Activated CD4-positive, alpha-beta T cell treated with anti-CD3 and anti-CD28 coated beads, Interleukin-10, Interleukin-2, amounts not matched to agents 100 ng/mL and 50 ng/mL, durations not matched to agents 16 hours and 8 hours (primary cell): ENCODE data around the gene LMCD1.

Experiments
- DNase-seq: peaks from one replicate; pipeline ENCODE4 v3.0.0-alpha.2; 2020

Gene LMCD1

DNA sequence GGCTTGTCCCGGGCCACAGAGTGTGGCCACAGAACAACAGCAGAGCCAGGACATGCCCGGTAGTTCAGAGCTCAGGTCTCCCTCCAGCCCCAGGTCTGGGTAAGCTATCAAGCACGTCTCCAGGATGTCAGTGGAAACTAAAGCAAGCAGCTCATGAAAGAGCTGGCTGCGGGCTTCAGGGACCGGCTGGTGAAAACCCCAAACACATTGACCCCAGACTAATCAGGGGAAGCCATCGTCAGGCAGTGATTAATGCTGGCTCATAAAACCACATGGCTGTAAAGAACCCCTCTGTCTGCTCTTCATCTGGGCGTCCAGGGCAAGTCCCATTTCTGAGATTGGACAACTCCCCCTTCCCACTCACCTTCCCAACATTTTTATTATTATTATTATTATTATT is 37.8 kb downstream of the LMCD1 start:
- DNase-seq = no peak

DNA sequence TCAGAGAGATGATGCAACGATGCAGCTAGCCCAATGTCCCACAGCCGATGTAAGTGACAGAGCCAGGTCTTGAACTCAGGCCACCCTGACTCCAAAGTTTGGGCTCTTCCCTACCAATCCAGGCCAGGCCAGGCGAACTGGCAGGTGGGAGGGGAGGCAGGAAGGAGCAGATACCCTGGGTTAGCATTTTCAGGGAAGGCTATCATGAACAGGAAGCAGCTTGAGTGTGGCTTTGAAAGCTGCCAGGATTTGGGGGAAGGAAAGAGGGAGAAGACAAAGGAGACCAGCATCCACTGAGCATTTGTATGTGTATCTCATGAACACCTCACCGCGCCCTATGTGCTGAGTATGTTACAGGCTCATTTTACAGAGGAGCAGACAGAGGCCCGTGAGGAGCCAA is 38.8 kb downstream of the LMCD1 start:
- DNase-seq = no peak

DNA sequence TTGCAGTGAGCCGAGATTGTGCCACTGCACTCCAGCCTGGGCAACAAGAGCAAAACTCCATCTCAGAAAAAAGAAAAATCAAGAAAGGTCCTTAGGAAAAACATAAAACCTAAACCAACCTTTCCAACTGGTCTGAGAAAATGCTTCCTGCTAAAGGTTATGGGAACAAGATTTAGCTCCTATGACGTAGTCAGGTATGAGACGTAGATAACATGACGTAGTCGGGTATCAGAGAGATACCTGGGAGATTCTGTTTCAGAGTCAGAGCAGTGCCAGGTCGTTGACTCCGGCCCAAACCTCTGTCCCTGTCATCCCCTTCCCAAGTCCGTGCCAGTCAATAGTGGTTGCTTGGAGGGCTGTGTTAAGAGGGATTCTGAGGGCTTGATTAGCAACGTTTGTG is 39.9 kb downstream of the LMCD1 start:
- no peak for DNase-seq

DNA sequence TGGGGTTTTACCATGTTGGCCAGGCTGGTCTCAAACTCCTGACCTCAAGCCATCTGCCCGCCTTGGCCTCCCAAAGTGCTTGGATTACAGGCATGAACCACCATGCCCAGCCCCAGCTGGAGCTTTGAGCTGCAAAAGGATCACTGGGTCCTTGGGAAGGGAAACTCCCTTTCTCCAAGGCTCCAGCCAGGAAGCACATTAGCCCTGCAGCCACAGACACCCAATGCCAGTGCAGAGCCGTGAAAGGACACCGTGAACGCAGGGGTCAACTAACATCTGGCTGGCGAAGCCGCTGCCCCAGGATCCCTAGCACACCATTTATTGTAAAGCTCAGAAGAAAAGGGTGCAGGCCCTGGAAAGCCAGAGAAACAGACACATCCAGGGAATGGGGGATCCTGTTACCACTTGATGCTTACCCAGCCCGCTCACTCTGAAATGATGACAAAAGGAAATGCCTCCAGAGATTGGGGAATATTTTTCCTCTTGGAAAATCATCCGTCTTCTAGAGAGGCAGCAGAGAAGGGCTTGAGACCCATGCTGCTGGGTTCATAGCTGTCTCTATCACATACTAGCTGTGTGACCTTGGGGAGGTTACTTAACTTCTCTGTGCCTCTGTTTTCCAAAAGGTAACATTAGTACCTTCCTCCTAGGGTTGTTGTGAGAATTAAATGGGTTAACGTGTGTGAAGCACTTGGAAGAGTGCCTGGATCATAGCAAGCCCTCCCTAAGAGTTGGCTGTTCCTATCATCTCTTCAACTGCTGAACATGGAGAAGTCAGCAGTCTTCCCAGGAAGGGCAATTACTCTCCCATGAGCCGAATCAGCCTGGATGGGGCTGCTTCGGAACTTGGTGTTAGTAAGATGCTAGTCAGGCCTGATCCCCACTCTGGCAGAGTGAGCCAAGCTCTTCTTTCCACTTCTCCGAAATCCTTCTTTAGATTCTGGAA is 40.8 kb downstream of the LMCD1 start:
- DNase-seq = no peak

GRCh38 chr3:8546609-8547008 is 45.0 kb downstream of the LMCD1 start:
- no peak for DNase-seq

DNA sequence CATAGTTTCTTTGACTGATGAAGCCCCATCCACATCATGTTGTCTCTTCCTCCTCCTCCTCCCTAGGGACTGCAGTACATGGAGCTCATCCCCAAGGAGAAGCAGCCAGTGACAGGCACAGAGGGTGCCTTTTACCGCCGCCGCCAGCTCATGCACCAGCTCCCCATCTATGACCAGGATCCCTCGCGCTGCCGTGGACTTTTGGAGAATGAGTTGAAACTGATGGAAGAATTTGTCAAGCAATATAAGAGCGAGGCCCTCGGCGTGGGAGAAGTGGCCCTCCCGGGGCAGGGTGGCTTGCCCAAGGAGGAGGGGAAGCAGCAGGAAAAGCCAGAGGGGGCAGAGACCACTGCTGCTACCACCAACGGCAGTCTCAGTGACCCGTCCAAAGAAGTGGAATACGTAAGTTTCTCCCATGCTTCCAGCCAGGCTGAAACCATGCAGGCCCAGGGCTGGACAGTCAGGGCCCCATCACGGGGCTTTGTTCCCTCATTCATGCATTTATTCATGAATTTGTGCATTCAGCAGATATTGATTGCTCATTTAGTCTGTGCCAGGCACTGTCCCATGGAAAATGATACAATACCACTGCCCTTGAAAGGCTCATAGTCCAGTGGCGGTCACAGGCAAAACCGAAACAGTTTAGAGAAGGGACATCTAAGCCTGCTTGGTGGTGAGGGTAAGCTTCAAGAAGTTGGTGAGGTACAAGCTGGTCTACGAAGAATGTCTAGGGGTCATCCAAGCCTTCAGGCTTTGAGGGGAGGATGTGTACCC is 47.1 kb downstream of the LMCD1 start:
- no peak for DNase-seq

DNA sequence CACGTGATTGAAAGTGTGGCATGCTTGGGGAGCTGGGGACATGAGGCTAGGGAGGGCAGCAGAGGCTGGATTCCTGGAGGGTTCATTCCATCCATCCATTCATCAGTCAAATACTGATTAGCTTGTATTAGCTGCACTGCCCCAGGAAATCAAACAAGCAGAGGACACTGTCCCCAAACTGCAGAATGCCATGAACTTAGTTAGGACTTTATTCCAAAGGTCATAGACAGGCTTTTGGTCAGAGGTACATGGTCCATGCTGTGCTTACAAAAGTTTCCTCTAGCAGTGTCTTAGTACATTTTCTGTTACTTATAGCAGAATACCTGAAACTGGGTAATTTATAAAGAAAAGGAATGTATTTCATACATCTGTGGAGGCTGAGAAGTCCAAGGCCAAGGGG is 47.7 kb downstream of the LMCD1 start:
- no peak for DNase-seq

DNA sequence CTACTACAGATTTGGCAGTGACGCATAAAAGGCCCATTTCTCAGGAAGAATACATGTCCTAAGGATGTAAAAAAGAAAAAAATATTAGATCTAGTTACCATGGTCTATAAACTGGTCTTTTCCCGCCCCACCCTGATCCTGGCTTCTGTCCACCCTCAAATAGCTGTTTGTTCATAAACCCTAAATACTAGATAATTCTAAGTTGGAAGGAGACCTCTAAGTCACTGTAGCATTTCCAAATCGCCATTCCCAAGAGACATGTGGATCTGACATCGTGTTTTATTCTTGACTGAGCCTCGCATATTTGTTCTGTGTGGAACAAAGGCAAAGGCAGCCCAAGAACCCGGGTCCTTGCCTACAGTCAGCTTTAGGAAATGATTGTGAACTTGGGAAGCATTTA is 49.0 kb downstream of the LMCD1 start:
- DNase-seq = no peak

- no peak for DNase-seq
These were observed 50.7 kb downstream of the LMCD1 start for GRCh38 chr3:8552223-8552762.

DNA sequence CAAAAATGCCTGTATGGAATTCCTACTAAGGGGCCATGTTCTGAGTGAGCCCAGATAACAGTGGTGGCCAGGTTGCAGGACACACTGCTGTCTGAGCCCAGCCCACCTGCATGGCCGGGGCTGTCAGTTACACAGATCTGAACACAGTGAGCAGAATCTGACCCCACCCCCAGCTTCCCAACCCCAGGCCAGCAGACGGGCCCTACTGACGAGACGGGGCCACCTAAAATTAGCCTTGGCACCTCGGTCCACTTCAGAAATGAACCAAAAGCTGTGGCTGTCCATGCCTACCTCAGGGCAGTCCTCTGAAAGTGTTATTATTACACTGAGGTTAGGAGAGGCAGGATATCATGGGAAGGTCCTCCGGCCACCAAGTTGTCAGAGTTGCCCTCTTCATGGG is 51.8 kb downstream of the LMCD1 start:
- no peak for DNase-seq

DNA sequence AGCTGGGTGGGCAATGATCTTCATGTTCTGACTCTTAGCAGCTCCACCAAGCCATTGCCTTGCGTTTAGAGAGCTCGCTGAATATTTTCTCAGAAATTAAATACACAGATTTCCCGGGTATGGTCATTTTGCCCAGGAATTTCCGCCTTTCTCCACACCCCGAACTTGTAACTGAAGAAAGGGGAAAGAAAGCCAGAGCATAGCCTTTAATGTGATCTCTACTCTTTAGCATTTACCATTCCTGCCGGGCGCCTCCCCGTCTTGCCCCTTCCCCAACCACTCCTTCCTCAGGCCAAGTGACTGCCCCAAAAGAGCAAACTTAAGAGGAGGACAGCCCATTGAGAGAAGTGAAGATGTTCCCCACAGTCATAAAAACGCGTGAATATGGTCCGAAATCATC is 53.1 kb downstream of the LMCD1 start:
- DNase-seq = no peak

GRCh38 chr3:8555113-8555661 is 53.6 kb downstream of the LMCD1 start:
- DNase-seq = no peak

DNA sequence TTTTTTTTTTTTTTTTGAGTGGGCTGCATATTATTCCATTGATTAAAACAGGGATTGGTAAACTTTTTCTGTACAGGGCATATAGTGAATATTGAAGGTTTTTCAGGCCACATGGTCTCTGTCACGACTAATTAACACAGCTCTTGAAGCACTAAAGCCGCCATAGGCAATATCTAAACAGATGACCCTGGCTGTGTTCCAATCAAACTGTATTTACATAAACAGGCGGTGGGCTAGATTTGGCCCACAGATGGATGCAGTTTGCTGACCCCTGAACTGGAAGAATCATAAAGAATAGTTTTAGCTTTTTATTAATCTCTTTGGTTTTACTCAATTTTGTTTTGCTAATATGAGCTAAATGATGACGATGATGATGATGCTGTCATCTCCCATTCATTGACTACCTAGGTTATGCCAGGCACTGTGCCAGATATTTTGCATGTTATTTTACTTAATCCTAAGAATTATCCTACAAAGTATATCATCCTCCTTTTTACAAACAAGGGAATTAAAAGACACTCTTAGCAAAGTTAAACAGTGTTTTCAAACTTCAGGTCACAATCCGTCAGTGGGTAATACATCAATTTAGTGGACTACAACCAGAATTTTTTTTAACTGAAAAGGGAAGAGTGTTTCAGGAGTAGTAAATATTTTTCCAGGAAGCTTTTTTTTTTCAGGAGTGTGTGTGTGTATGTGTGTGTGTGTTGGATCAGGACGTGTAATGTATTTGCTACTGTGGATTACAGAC is 54.3 kb downstream of the LMCD1 start:
- no peak for DNase-seq

GRCh38 chr3:8556473-8556869 is 54.8 kb downstream of the LMCD1 start:
- no peak for DNase-seq

GRCh38 chr3:8557298-8557697 is 55.7 kb downstream of the LMCD1 start:
- no peak for DNase-seq

DNA sequence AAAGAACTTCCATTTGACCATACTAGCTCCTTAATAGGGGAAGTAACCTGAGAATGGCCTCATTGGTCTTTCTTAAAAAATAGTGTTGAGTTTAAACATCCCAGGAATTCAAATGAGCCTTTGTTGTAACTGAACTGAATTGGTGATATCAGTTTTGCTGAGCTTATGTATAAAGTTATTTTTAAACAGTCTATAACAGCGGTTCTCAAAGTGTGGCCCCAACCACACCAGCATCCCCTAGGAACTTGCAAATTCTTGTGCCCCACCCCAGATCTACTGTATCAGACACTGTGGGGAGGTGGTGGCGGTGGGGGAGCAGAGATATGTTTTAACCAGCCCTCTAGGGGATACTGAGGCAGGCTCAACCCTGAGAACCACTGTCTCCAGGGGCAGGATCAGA is 57.0 kb downstream of the LMCD1 start:
- no peak for DNase-seq

DNA sequence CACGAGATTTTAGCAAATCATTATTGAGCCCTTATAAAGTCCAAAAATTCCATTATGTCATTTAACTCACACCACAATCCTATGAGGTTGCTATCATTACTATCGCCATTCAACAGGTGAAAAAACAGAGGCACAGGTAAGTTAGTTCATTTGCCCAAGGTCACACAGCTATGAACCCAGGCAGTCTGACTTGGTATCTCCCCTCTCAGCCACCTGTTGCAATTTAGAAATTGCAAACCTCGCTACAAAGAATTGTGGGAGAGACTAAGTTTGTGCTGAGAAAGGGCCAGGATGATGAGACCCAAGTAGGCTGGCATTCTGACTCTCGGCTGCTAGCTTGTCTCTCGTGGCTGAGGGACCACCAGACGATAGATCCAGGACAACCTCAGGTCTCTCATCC is 57.7 kb downstream of the LMCD1 start:
- DNase-seq = no peak

GRCh38 chr3:8560366-8561007 is 58.9 kb downstream of the LMCD1 start:
- DNase-seq = no peak

DNA sequence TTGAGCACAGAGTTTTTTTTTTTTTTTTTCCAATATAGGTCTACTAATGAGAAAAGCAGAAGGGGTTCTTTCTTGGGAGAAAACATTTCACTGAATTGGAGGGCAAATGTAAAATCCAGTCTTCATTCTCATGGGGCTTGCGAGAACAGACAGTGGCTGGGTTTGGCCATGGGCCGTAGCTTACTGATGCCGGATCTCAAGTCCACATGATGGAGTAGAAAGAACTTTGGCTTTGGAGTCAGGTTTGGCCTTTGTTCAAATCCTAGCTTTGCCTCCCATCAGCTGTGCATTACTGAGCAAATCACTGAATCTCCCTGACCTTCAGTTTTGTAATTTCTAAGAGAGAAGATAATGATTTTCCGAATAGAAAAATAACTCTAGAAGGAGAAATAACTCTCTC is 59.7 kb downstream of the LMCD1 start:
- no peak for DNase-seq

GRCh38 chr3:8562081-8562595 is 60.5 kb downstream of the LMCD1 start:
- no peak for DNase-seq

- no peak for DNase-seq
These were observed 61.5 kb downstream of the LMCD1 start for GRCh38 chr3:8563146-8563545.

DNA sequence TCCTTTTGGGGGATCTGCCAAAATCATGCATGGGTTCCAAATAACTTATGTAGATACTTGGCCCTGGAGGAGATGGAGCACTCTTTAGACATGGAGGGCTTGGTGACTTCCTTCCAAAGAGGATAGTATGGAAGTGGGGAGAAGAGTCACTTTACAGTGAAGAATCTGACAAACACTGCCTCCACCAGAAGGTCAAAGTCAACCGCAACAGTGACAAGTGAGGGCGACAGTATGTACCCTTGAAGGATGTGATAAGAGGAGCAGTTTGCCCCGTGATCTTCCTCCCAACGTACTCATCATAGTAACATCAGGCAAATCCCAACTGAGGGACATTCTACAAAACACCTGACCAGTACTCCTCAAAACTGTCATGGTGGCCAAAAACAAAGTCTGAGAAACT is 62.0 kb downstream of the LMCD1 start:
- DNase-seq = no peak
